Lung (tissue), 12 donors: Measurements from ENCODE around the gene GOT1. TPM values are rescaled to one million over a fixed set of nuclear protein-coding genes. Genes with fewer than 3 reads are reported as not detected.

Experiments used
- ATAC-seq: fragments of 200-7000 bp; cut with Tn5 transposase; one replicate; pipeline ENCODE4 v1.9.1; 2020; ENCODE audit warnings: moderate number of reproducible peaks; ENCODE audit not compliant: insufficient read depth, low FRiP score
- DNase-seq, 3 donors: peaks; one replicate each; pipeline ENCODE4 v3.0.0-alpha.2; 2013 to 2017
- H3K27ac ChIP-seq, 2 donors: one replicate each; pipeline ENCODE4 v1.5.1; 2013; ENCODE audit warnings: mild to moderate bottlenecking in 2 of 2, moderate library complexity in 2 of 2, control low read depth in 1 of 2, inconsistent platforms in 1 of 2, low read depth in 1 of 2, low read length in 1 of 2
- H3K27me3 ChIP-seq, 3 donors: one replicate each; pipeline ENCODE4 v1.5.1; 2013; ENCODE audit warnings: low read length in 2 of 3; ENCODE audit not compliant: control insufficient read depth in 3 of 3, insufficient read depth in 3 of 3
- H3K36me3 ChIP-seq, 4 donors: one replicate each; pipeline ENCODE4 v1.5.1; 2013; ENCODE audit warnings: low read length in 4 of 4, mild to moderate bottlenecking in 1 of 4, moderate library complexity in 1 of 4; ENCODE audit not compliant: control insufficient read depth in 4 of 4, insufficient read depth in 4 of 4
- H3K4me1 ChIP-seq, 5 donors: one replicate each; pipeline ENCODE4 v1.5.1; 2013; ENCODE audit warnings: low read length in 5 of 5, mild to moderate bottlenecking in 2 of 5, moderate library complexity in 1 of 5; ENCODE audit not compliant: control insufficient read depth in 5 of 5, insufficient read depth in 5 of 5
- H3K4me3 ChIP-seq: one replicate; pipeline ENCODE4 v1.5.1; 2013; ENCODE audit warnings: mild to moderate bottlenecking, control low read depth, moderate library complexity
- H3K9ac ChIP-seq, 2 donors: one replicate each; pipeline ENCODE4 v1.5.1; 2013; ENCODE audit warnings: low read length in 2 of 2, control low read depth in 1 of 2; ENCODE audit not compliant: insufficient read depth in 1 of 2
- H3K9me3 ChIP-seq, 4 donors: one replicate each; pipeline ENCODE4 v1.5.1; 2013; ENCODE audit warnings: low read length in 3 of 4, mild to moderate bottlenecking in 1 of 4, moderate library complexity in 1 of 4; ENCODE audit not compliant: control insufficient read depth in 4 of 4, insufficient read depth in 3 of 4
- CTCF ChIP-seq: IDR thresholded peaks from 2 replicates; pipeline ENCODE4 v1.5.1; 2012; ENCODE audit warnings: mild to moderate bottlenecking; ENCODE audit errors: control extremely low read depth, extremely low read depth
- WGBS, 2 donors: extraction: QIAGEN DNeasy Blood & Tissue Kit; methylation state at CpG; one replicate each; pipeline ENCODE4 v1.1.7; 2013; 5-methylcytosine and 5-hydroxymethylcytosine counted together
- polyA plus RNA-seq, 2 donors: library from polyadenylated mRNA; stranded (reverse); fragments of 200-250 nt; gene quantifications; one replicate each; pipeline ENCODE4 v1.2.1, GENCODE V29; 2013
- total RNA-seq, 2 donors: library from RNA; depleted of rRNA in 1 of 2; stranded (reverse); fragments of >200 nt in 1 of 2; gene quantifications; one replicate each; pipeline ENCODE4 v1.2.1, GENCODE V29; 2014 to 2021
- donor health status: control.
- donor health status: control.
- donor health status: Bipolar disorder and iron deficiency.
- donor health status: healthy.
- donor health status: DM: yes; HTN: yes; CAD: no.

GOT1 gene
- total and polyA plus RNA-seq, 4 donors: 14.6 to 35.3 (median 24.0) TPM

- Histone ChIP-seq H3K36me3 (no peaks in the 10 kb centered on the region), H3K9ac (peak overlapping the region in 1 of 2 donors; percentile 32), H3K9me3 (no peaks in the 10 kb centered on the region), H3K4me3 (no peak overlapping the region), H3K4me1 (peaks cover 0 to 9% (median 0%) of the 10 kb centered on the region in 5 donors), H3K27ac (no peak overlapping the region), H3K27me3 (peaks cover 0 to 11% (median 0%) of the 10 kb centered on the region in 3 donors)
- WGBS, 2 donors: 63 to 64% methylated on average over 3 of the region's 3 CpGs
- ATAC-seq: no peak
- no peak for TF ChIP-seq CTCF
- DNase-seq: no peak
Measured at GRCh38 chr10:99443500-99443899, 13.1 kb upstream of the GOT1 start.

DNA sequence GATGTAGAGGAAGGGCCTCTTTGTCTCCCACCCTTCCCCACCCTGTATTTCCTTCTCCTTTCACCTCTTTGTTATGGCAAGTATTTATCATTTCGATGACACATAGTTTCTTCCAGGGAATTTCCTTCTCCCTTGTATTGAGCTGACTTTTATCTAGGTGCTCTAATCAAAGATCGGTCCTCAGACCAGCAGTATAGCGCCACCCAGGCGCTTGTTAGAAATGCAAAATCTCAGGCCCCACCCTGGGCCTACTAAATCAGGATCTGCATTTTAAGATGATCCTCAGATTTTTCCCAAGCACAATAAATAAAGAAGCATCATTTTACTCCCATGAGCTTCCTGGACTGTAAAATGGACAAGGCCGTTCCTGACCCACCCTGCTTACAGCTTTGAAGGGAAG, 12.0 kb upstream of the GOT1 start:
- Histone ChIP-seq H3K27ac (no peak overlapping the region), H3K36me3 (peaks cover 0 to 3% (median 0%) of the 10 kb centered on the region in 4 donors), H3K9ac (no peak overlapping the region), H3K27me3 (peaks cover 0 to 9% (median 0%) of the 10 kb centered on the region in 3 donors), H3K4me3 (no peak overlapping the region), H3K9me3 (no peaks in the 10 kb centered on the region), H3K4me1 (peaks cover 0 to 9% (median 0%) of the 10 kb centered on the region in 5 donors)
- ATAC-seq (no peak), DNase-seq (no peak)
- TF ChIP-seq CTCF: no peak
- WGBS, 2 donors: 85 to 93% methylated on average over 5 of the region's 5 CpGs

DNA sequence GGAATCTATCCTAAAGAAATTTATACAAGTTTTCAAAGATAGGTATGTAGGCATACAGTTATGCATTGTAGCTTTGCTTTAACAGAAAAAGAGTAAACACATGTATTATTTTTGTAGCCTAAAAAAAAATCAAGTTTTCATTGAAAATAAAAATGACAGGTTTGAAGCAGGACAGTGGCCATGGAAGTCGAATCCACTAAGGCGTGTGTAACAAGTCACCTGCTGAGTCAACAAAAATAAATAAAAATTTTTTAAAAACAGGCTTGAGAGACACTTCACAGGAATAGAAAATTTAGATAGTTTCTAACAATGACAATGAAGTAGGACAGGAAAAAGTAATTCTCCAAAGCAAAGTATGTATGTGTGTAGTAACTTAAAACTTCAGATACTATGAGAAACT, 8.5 kb upstream of the GOT1 start:
- Histone ChIP-seq H3K4me3 (no peak overlapping the region), H3K9me3 (no peaks in the 10 kb centered on the region), H3K9ac (no peak overlapping the region), H3K27me3 (peaks cover 0 to 5% (median 0%) of the 10 kb centered on the region in 3 donors), H3K36me3 (peaks cover 0 to 4% (median 2%) of the 10 kb centered on the region in 4 donors), H3K27ac (no peak overlapping the region), H3K4me1 (peaks cover 0 to 3% (median 0%) of the 10 kb centered on the region in 5 donors)
- no peak for ATAC-seq
- no peak for TF ChIP-seq CTCF
- DNase-seq: no peak
- 92 to 94% methylated on average over 2 of the region's 2 CpGs for WGBS, 2 donors
